DND-41 (cell line): Measurements from ENCODE around the gene ATXN1.

Source experiments
- ATAC-seq: fragments of 200-7000 bp; cut with Tn5 transposase; 3 replicates; pipeline ENCODE4 v1.9.1; 2021; ENCODE audit warnings: low read depth; ENCODE audit not compliant: insufficient read depth
- DNase-seq: peaks from one replicate; pipeline ENCODE4 v3.0.0-alpha.2; 2020
- H2AFZ ChIP-seq: 2 replicates; pipeline ENCODE4 v1.6.0; 2012; ENCODE audit warnings: low read depth, low read length
- H3K27ac ChIP-seq: 2 replicates; pipeline ENCODE4 v1.5.1; 2012; ENCODE audit warnings: low read length, inconsistent platforms
- H3K27me3 ChIP-seq: fragments of 200-600 bp; sonication (generic); 2 replicates; pipeline ENCODE4 v1.6.0; 2012; ENCODE audit warnings: low read length, mild to moderate bottlenecking, inconsistent platforms; ENCODE audit not compliant: insufficient read depth, poor library complexity
- H3K36me3 ChIP-seq: 2 replicates; pipeline ENCODE4 v1.5.1; 2012; ENCODE audit warnings: low read length, inconsistent platforms; ENCODE audit not compliant: insufficient read depth
- H3K4me1 ChIP-seq: 2 replicates; pipeline ENCODE4 v1.5.1; 2012; ENCODE audit warnings: mild to moderate bottlenecking, low read length; ENCODE audit not compliant: insufficient read depth
- H3K4me2 ChIP-seq: 2 replicates; pipeline ENCODE4 v1.6.0; 2012; ENCODE audit warnings: mild to moderate bottlenecking, moderate library complexity, low read length, inconsistent platforms; ENCODE audit not compliant: insufficient read depth
- H3K4me3 ChIP-seq, 2 experiments: fragments of 200-600 bp in 1 of 2; shearing (Covaris generic) in 1 of 2; 2 replicates each; pipeline ENCODE4 v1.5.1; 2012 to 2016; ENCODE audit warnings: inconsistent platforms in 2 of 2, low read length in 2 of 2, mild to moderate bottlenecking in 2 of 2, low read depth in 1 of 2, moderate library complexity in 1 of 2
- H3K79me2 ChIP-seq: 2 replicates; pipeline ENCODE4 v1.6.0; 2012; ENCODE audit warnings: low read length, inconsistent platforms; ENCODE audit not compliant: insufficient read depth
- H3K9ac ChIP-seq: 2 replicates; pipeline ENCODE4 v1.6.0; 2012; ENCODE audit warnings: low read depth, mild to moderate bottlenecking, inconsistent platforms, low read length, moderate library complexity
- H3K9me3 ChIP-seq: 2 replicates; pipeline ENCODE4 v1.5.1; 2012; ENCODE audit warnings: low read length, moderate library complexity, mild to moderate bottlenecking, inconsistent platforms; ENCODE audit not compliant: insufficient read depth, severe bottlenecking
- H4K20me1 ChIP-seq: 2 replicates; pipeline ENCODE4 v1.6.0; 2012; ENCODE audit warnings: low read length; ENCODE audit not compliant: insufficient read depth
- EZH2 ChIP-seq: IDR thresholded peaks from 3 replicates; pipeline ENCODE4 v1.6.1; 2012; ENCODE audit warnings: borderline replicate concordance, low read depth, mild to moderate bottlenecking, moderate library complexity, low read length, inconsistent platforms; ENCODE audit not compliant: severe bottlenecking
- TF ChIP-seq, protein P1 (sequence below): IDR thresholded peaks from 2 replicates; pipeline ENCODE4 v1.5.1; 2012; ENCODE audit warnings: borderline replicate concordance, low read length, moderate library complexity, mild to moderate bottlenecking; ENCODE audit not compliant: poor library complexity, severe bottlenecking; ENCODE audit errors: extremely low read depth

ATXN1 gene

DNA sequence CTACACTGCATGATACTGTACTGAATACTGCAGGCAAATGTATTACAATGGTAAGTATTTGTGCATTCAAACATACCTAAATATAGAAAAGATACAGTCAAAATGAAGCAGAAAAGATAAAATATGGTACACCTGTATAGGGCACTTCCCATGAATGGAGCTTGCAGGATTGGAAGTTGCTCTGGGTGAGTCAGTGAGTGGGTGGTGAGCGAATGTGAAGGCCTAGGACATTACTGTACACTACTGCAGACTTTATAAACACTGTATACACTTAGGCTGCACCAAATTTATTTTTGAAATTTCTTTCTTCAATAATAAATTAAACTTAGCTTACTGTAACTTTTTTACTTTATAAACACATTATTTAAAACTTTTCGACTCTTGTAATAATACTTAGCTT, 213.1 kb downstream of the ATXN1 start:
- ATAC-seq = no peak
- TF ChIP-seq EZH2 = no peak
- TF ChIP-seq, protein P1, sequence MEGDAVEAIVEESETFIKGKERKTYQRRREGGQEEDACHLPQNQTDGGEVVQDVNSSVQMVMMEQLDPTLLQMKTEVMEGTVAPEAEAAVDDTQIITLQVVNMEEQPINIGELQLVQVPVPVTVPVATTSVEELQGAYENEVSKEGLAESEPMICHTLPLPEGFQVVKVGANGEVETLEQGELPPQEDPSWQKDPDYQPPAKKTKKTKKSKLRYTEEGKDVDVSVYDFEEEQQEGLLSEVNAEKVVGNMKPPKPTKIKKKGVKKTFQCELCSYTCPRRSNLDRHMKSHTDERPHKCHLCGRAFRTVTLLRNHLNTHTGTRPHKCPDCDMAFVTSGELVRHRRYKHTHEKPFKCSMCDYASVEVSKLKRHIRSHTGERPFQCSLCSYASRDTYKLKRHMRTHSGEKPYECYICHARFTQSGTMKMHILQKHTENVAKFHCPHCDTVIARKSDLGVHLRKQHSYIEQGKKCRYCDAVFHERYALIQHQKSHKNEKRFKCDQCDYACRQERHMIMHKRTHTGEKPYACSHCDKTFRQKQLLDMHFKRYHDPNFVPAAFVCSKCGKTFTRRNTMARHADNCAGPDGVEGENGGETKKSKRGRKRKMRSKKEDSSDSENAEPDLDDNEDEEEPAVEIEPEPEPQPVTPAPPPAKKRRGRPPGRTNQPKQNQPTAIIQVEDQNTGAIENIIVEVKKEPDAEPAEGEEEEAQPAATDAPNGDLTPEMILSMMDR = no peak

DNA sequence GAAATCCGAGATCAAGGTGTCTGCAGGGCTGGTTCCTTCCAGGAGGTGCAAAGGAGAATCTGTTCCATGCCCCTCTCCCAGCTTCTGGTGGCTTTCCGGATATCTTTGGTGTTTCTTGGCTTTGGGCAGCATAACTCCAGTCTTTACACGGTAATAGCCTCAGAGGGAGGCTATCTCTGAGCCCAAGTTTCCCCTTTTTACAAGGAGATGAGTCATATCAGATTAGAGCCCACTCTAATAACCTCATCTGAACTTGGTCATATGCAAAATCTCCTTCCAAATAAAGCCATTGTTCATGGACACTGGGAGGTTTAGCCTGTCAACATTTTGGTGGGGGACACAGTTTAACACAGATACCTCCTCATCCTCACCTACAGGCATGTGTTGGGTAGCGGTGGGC, 213.7 kb downstream of the ATXN1 start:
- ATAC-seq = no peak
- Histone ChIP-seq H3K27ac (no peak overlapping the region), H2AFZ (no peak overlapping the region), H3K36me3 (no peaks in the 10 kb centered on the region), H3K4me2 (no peak overlapping the region), H4K20me1 (no peaks in the 10 kb centered on the region), H3K4me3 (no peak overlapping the region), H3K79me2 (no peaks in the 10 kb centered on the region), H3K9ac (no peak overlapping the region), H3K4me1 (no peaks in the 10 kb centered on the region), H3K9me3 (no peaks in the 10 kb centered on the region), H3K27me3 (no peaks in the 10 kb centered on the region)
- TF ChIP-seq EZH2 = no peak
- TF ChIP-seq, protein P1 = no peak
- DNase-seq = no peak

More for the DNA sequence above, 213.1 kb downstream of the ATXN1 start:
- Histone ChIP-seq H3K27me3 (no peaks in the 10 kb centered on the region), H3K36me3 (no peaks in the 10 kb centered on the region), H3K79me2 (no peaks in the 10 kb centered on the region), H3K4me2 (no peak overlapping the region), H2AFZ (no peak overlapping the region), H3K9ac (no peak overlapping the region), H3K4me3 (no peak overlapping the region), H3K9me3 (no peaks in the 10 kb centered on the region), H3K27ac (no peak overlapping the region), H4K20me1 (no peaks in the 10 kb centered on the region), H3K4me1 (no peaks in the 10 kb centered on the region)
- no peak for DNase-seq

DNA sequence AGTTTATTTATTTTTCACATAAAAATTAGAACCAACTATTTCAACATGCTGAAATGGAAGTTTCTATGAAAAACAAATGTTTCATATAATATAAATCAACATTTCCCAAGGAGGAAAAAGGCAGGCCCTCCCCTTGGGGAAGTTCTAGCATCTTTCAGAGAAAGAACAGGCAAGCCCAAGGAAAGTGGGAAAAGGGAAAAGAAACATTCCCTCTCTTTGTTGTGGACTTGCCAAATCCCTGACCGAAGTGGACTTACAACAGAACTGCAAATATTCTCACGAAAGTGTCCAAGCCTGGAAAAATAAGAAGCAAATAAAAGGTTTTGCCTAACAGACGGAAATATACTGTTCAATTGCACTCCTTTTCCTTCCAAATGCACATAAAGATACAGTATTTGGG, 214.4 kb downstream of the ATXN1 start:
- H2AFZ ChIP-seq = no peak overlapping the region
- no peaks in the 10 kb centered on the region for H3K79me2 ChIP-seq
- no peaks in the 10 kb centered on the region for H4K20me1 ChIP-seq
- H3K36me3 ChIP-seq = no peaks in the 10 kb centered on the region
- no peaks in the 10 kb centered on the region for H3K9me3 ChIP-seq
- ATAC-seq (no peak), DNase-seq (no peak)
- no peak overlapping the region for H3K4me3 ChIP-seq
- no peaks in the 10 kb centered on the region for H3K4me1 ChIP-seq
- H3K4me2 ChIP-seq = no peak overlapping the region
- H3K27ac ChIP-seq = no peak overlapping the region
- TF ChIP-seq EZH2 = no peak
- TF ChIP-seq, protein P1 = no peak
- H3K27me3 ChIP-seq = no peaks in the 10 kb centered on the region
- no peak overlapping the region for H3K9ac ChIP-seq

DNA sequence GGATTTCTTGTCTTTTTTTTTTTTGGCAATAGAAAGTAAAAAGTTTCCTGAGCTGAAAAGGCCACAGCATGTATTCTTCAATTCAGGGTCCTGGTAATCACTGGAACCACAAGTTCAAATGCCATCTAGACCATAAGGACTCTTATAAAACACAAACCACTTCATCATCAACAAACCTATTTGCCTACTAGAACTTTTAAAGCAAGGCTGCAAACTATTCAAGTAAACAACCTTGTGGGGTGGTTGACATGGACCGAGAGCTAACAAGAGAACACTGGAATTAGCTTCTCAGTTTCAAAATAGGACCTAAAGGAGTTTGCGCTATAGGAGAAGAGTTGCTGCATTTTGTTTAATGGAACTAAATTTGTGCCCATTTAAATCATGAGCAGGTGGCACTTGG, 215.9 kb downstream of the ATXN1 start:
- Histone ChIP-seq H3K27me3 (no peaks in the 10 kb centered on the region), H4K20me1 (no peaks in the 10 kb centered on the region), H3K79me2 (no peaks in the 10 kb centered on the region), H3K4me1 (no peaks in the 10 kb centered on the region), H2AFZ (no peak overlapping the region), H3K9me3 (no peaks in the 10 kb centered on the region), H3K9ac (no peak overlapping the region), H3K4me2 (no peak overlapping the region), H3K4me3 (no peak overlapping the region), H3K36me3 (no peaks in the 10 kb centered on the region), H3K27ac (no peak overlapping the region)
- ATAC-seq = no peak
- TF ChIP-seq, protein P1 = no peak
- no peak for TF ChIP-seq EZH2
- no peak for DNase-seq
